ENCODE results near the gene AP4M1. TPM values are rescaled to one million over a fixed set of nuclear protein-coding genes. Genes with fewer than 3 reads are reported as not detected.
A peak's percentile ranks its signal among the peaks of the same experiment; 100 is the strongest.

Gene AP4M1
- total and polyA plus RNA-seq, 9 of the 15 experiments (the other 6 are each of a cell fraction or from before 2014, with no cell fraction given), result 1.3 to 30.9 (median 14.1) TPM

DNA sequence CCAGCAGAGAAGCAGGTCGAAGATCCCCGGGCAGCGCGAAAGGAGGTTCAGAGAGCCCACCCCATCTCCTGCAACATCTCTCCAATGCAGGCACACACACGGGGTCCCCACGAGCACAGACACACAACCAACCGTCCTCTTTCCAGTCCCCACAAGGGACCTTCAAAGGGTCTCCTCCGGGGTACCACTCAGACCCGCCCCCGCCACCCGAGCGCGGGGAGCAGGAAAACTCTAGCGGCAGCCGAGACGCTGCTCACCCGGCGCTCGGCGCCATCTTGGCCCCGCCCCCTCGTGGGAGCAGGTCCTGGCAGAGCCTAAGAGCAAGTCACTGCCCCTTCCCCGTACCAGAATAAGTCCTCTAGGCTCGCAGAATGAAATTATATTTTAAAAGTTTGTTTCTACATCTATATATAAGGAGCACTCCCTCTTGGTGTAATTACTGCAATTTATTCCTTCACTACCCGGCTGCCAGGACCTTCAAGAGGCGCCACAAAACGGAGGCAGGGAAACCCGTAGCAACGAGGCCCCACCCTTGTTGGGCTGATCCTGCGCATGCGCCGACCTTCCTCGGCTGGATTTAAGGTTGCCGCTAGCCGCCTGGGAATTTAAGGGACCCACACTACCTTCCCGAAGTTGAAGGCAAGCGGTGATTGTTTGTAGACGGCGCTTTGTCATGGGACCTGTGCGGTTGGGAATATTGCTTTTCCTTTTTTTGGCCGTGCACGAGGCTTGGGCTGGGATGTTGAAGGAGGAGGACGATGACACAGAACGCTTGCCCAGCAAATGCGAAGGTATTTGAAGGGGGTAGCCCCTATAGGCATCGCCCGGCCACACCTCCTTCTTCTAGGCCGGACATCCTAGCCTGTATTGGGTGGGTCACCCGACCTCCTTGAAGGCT, 17.9 kb downstream of the AP4M1 start, which contains the start of the genes CNPY4 and TAF6 (continued):
- TF ChIP-seq RBM39 (optimal IDR thresholded peaks at IDR 0.05; ENCODE audit: low read depth, low read length) (peak; percentile 23), CAMTA2 (CRISPR knock-in tag; conservative IDR thresholded peaks at IDR 0.05) (no peak), C11orf30 (IDR thresholded peaks at IDR 0.05; ENCODE audit: low read depth) (peak; percentile 90), EWSR1 (IDR thresholded peaks at IDR 0.05; ENCODE audit: borderline replicate concordance, low read depth, partially characterized antibody) (no peak), LCOR (CRISPR knock-in tag; IDR thresholded peaks at IDR 0.05) (peak; percentile 71), FOSL1 (tag; conservative IDR thresholded peaks at IDR 0.05) (no peak), HOXB6 (CRISPR knock-in tag; IDR thresholded peaks at IDR 0.05; ENCODE audit: borderline replicate concordance) (0 out of 2 replicates have a peak, but pooled peaks have one; percentile 63), MCM7 (IDR thresholded peaks at IDR 0.05) (no peak), GABPB1 (CRISPR knock-in tag; IDR thresholded peaks at IDR 0.05) (peak; percentile 73), NCOA4 (IDR thresholded peaks at IDR 0.05; ENCODE audit: partially characterized antibody) (no peak), RNF2 (IDR thresholded peaks at IDR 0.05) (peak; percentile 63; the same call in 1 of the 2 replicates), HDAC2 (IDR thresholded peaks at IDR 0.05) (peak; percentile 53; the same call in 1 of the 2 replicates), ZBTB8A (IDR thresholded peaks at IDR 0.05; ENCODE audit: partially characterized antibody) (no peak), ZNF282 (CRISPR knock-in tag; IDR thresholded peaks at IDR 0.05) (no peak), CCNT2 (IDR thresholded peaks at IDR 0.05; ENCODE audit: borderline replicate concordance, extremely low read depth, insufficient read length, low read depth, low read length) (peak; percentile 44), BRD4 (IDR thresholded peaks at IDR 0.05) (no peak), HDAC6 (IDR thresholded peaks at IDR 0.05; ENCODE audit: low read depth, low read length) (no peak), ZNF75A (CRISPR knock-in tag; IDR thresholded peaks at IDR 0.05) (no peak), SP1 (CRISPR knock-in tag; IDR thresholded peaks at IDR 0.05) (peak; percentile 97), ZNF584 (CRISPR knock-in tag; IDR thresholded peaks at IDR 0.05; ENCODE audit: low read depth) (no peak), SREBF2 (CRISPR knock-in tag; IDR thresholded peaks at IDR 0.05) (no peak), NR3C1 (CRISPR knock-in tag; IDR thresholded peaks at IDR 0.05) (no peak), ZFPM2 (CRISPR knock-in tag; IDR thresholded peaks at IDR 0.05) (no peak), DACH1 (IDR thresholded peaks at IDR 0.05; ENCODE audit: partially characterized antibody) (no peak)
- TF ChIP-seq, protein P1, sequence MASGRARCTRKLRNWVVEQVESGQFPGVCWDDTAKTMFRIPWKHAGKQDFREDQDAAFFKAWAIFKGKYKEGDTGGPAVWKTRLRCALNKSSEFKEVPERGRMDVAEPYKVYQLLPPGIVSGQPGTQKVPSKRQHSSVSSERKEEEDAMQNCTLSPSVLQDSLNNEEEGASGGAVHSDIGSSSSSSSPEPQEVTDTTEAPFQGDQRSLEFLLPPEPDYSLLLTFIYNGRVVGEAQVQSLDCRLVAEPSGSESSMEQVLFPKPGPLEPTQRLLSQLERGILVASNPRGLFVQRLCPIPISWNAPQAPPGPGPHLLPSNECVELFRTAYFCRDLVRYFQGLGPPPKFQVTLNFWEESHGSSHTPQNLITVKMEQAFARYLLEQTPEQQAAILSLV (tag; IDR thresholded peaks at IDR 0.05), result no peak
- TF ChIP-seq, protein P2, sequence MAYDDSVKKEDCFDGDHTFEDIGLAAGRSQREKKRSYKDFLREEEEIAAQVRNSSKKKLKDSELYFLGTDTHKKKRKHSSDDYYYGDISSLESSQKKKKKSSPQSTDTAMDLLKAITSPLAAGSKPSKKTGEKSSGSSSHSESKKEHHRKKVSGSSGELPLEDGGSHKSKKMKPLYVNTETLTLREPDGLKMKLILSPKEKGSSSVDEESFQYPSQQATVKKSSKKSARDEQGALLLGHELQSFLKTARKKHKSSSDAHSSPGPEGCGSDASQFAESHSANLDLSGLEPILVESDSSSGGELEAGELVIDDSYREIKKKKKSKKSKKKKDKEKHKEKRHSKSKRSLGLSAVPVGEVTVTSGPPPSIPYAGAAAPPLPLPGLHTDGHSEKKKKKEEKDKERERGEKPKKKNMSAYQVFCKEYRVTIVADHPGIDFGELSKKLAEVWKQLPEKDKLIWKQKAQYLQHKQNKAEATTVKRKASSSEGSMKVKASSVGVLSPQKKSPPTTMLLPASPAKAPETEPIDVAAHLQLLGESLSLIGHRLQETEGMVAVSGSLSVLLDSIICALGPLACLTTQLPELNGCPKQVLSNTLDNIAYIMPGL (CRISPR knock-in tag; IDR thresholded peaks at IDR 0.05), result peak; percentile 72; the same call in 1 of the 2 replicates
- TF ChIP-seq, protein P3, sequence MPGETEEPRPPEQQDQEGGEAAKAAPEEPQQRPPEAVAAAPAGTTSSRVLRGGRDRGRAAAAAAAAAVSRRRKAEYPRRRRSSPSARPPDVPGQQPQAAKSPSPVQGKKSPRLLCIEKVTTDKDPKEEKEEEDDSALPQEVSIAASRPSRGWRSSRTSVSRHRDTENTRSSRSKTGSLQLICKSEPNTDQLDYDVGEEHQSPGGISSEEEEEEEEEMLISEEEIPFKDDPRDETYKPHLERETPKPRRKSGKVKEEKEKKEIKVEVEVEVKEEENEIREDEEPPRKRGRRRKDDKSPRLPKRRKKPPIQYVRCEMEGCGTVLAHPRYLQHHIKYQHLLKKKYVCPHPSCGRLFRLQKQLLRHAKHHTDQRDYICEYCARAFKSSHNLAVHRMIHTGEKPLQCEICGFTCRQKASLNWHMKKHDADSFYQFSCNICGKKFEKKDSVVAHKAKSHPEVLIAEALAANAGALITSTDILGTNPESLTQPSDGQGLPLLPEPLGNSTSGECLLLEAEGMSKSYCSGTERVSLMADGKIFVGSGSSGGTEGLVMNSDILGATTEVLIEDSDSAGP (CRISPR knock-in tag; IDR thresholded peaks at IDR 0.05), result peak; percentile 85

Data from K562 (cell line).